ENCODE data around the gene MEX3A.

The MEX3A gene

GRCh38 chr1:156101880-156102279 is 19.6 kb upstream of the MEX3A start:
- H3K4me3 ChIP-seq (ENCODE audit: low read length) = no peak overlapping the region
- no peak for TF ChIP-seq ZNF274 (IDR thresholded peaks at IDR 0.05; ENCODE audit: low read depth, low read length)

- TF ChIP-seq ZNF274 (IDR thresholded peaks at IDR 0.05; ENCODE audit: low read depth, low read length) = no peak
- no peak overlapping the region for H3K4me3 ChIP-seq (ENCODE audit: low read length)
Observed at GRCh38 chr1:156100205-156100995, 18.1 kb upstream of the MEX3A start.

- H3K4me3 ChIP-seq (ENCODE audit: low read length) = no peak overlapping the region
- TF ChIP-seq ZNF274 (IDR thresholded peaks at IDR 0.05; ENCODE audit: low read depth, low read length) = no peak
Observed at GRCh38 chr1:156099282-156099681, 17.0 kb upstream of the MEX3A start.

GRCh38 chr1:156098784-156099183 is 16.5 kb upstream of the MEX3A start:
- TF ChIP-seq ZNF274 (IDR thresholded peaks at IDR 0.05; ENCODE audit: low read depth, low read length) = no peak

GRCh38 chr1:156097499-156098178 is 15.4 kb upstream of the MEX3A start:
- no peak overlapping the region for H3K4me3 ChIP-seq (ENCODE audit: low read length)
- no peak for TF ChIP-seq ZNF274 (IDR thresholded peaks at IDR 0.05; ENCODE audit: low read depth, low read length)

More at GRCh38 chr1:156098784-156099183, 16.5 kb upstream of the MEX3A start:
- no peak overlapping the region for H3K4me3 ChIP-seq (ENCODE audit: low read length)

GRCh38 chr1:156096640-156097391 is 14.6 kb upstream of the MEX3A start:
- no peak overlapping the region; the same call in 1 of the 2 replicates for H3K4me3 ChIP-seq (ENCODE audit: low read length)

GRCh38 chr1:156095906-156096508 is 13.7 kb upstream of the MEX3A start:
- TF ChIP-seq ZNF274 (IDR thresholded peaks at IDR 0.05; ENCODE audit: low read depth, low read length) = no peak
- no peak overlapping the region; the same call in 1 of the 2 replicates for H3K4me3 ChIP-seq (ENCODE audit: low read length)

More at GRCh38 chr1:156096640-156097391, 14.6 kb upstream of the MEX3A start:
- TF ChIP-seq ZNF274 (IDR thresholded peaks at IDR 0.05; ENCODE audit: low read depth, low read length) = no peak

- TF ChIP-seq ZNF274 (IDR thresholded peaks at IDR 0.05; ENCODE audit: low read depth, low read length) = no peak
- no peak overlapping the region for H3K4me3 ChIP-seq (ENCODE audit: low read length)
Observed at GRCh38 chr1:156091610-156092009, 9.3 kb upstream of the MEX3A start.

GRCh38 chr1:156090840-156091188 is 8.5 kb upstream of the MEX3A start:
- H3K4me3 ChIP-seq (ENCODE audit: low read length) = no peak overlapping the region
- TF ChIP-seq ZNF274 (IDR thresholded peaks at IDR 0.05; ENCODE audit: low read depth, low read length) = no peak

- no peak for TF ChIP-seq ZNF274 (IDR thresholded peaks at IDR 0.05; ENCODE audit: low read depth, low read length)
- no peak overlapping the region for H3K4me3 ChIP-seq (ENCODE audit: low read length)
Observed at GRCh38 chr1:156090138-156090839, 8.0 kb upstream of the MEX3A start.

- no peak overlapping the region for H3K4me3 ChIP-seq (ENCODE audit: low read length)
- no peak for TF ChIP-seq ZNF274 (IDR thresholded peaks at IDR 0.05; ENCODE audit: low read depth, low read length)
Observed at GRCh38 chr1:156089704-156090103, 7.4 kb upstream of the MEX3A start.

GRCh38 chr1:156086256-156086662 is 4.0 kb upstream of the MEX3A start:
- TF ChIP-seq ZNF274 (IDR thresholded peaks at IDR 0.05; ENCODE audit: low read depth, low read length) = no peak
- no peak overlapping the region for H3K4me3 ChIP-seq (ENCODE audit: low read length)
